ENCODE data around the gene FADS3. TPM values are rescaled to one million over a fixed set of nuclear protein-coding genes. Genes with fewer than 3 reads are reported as not detected.
A peak's percentile ranks its signal among the peaks of the same experiment; 100 is the strongest.

FADS3 gene
- total RNA-seq, 1 experiment from 2014 or later = 50.0 TPM

- H3K36me3 Mint-ChIP-seq = peaks cover 16% of the 10 kb centered on the region
- no peak for TF ChIP-seq ZNF317 (CRISPR knock-in tag; IDR thresholded peaks at IDR 0.05; ENCODE audit: borderline replicate concordance, low read depth)
- 0 out of 2 replicates have a peak, but pooled peaks have one; percentile 4 for TF ChIP-seq ARID4B (CRISPR knock-in tag; IDR thresholded peaks at IDR 0.05; ENCODE audit: borderline replicate concordance)
- TF ChIP-seq EMX1 (CRISPR knock-in tag; IDR thresholded peaks at IDR 0.05) = 0 out of 2 replicates have a peak, but pooled peaks have one; percentile 49
- no peak for TF ChIP-seq ZNF671 (CRISPR knock-in tag; IDR thresholded peaks at IDR 0.05)
- no peak for TF ChIP-seq RORB (CRISPR knock-in tag; IDR thresholded peaks at IDR 0.05)
- ChIA-PET POLR2A (interaction anchor here (2.2 kb wide), 1 partner anchor 72 kb away, joined by 5 read pairs; no protein-coding TSS in a partner anchor), CTCF (interaction anchor here (1.0 to 8.1 kb wide), 10 partner anchors 16 to 240 kb away, joined by 3 to 118 read pairs (median 8); no protein-coding TSS in a partner anchor)
- no peak overlapping the region for H3K4me3 Mint-ChIP-seq
- peaks cover 14% of the 10 kb centered on the region for H3K4me1 Mint-ChIP-seq
- DNase-seq (ENCODE audit: low spot score) = no peak
- no peaks in the 10 kb centered on the region for H3K9me3 Mint-ChIP-seq
- peaks cover 9% of the 10 kb centered on the region for H3K27me3 Mint-ChIP-seq (ENCODE audit: low read depth)
- peak overlapping the region; percentile 45; the same call in 1 of the 2 replicates for H3K27ac Mint-ChIP-seq
- no peak for ATAC-seq
These were observed 22.5 kb downstream of the FADS3 start for GRCh38 chr11:61868571-61869428.

- no peak overlapping the region for H3K4me3 Mint-ChIP-seq
- POLR2A ChIA-PET = interaction anchor here (0.6 to 1.5 kb wide), 4 partner anchors 29 to 97 kb away, joined by 3 to 5 read pairs (median 4); no protein-coding TSS in a partner anchor
- H3K9me3 Mint-ChIP-seq = no peaks in the 10 kb centered on the region
- TF ChIP-seq ZNF512 (CRISPR knock-in tag; IDR thresholded peaks at IDR 0.05; ENCODE audit: borderline replicate concordance) = no peak
- TF ChIP-seq E2F4 (CRISPR knock-in tag; IDR thresholded peaks at IDR 0.05; ENCODE audit: borderline replicate concordance, low read depth) = no peak
- TF ChIP-seq SOX15 (CRISPR knock-in tag; IDR thresholded peaks at IDR 0.05) = no peak
- TF ChIP-seq PRDM15 (CRISPR knock-in tag; IDR thresholded peaks at IDR 0.05) = no peak
- H3K4me1 Mint-ChIP-seq = peaks cover 14% of the 10 kb centered on the region
- CTCF ChIA-PET = interaction anchor here (0.6 to 1.6 kb wide), 5 partner anchors 32 to 241 kb away, joined by 3 to 10 read pairs (median 3); no protein-coding TSS in a partner anchor
- peaks cover 6% of the 10 kb centered on the region for H3K27me3 Mint-ChIP-seq (ENCODE audit: low read depth)
- no peak for DNase-seq (ENCODE audit: low spot score)
- ATAC-seq = no peak
- H3K36me3 Mint-ChIP-seq = peaks cover 23% of the 10 kb centered on the region
- H3K27ac Mint-ChIP-seq = no peak overlapping the region
These were observed 24.4 kb downstream of the FADS3 start for GRCh38 chr11:61866958-61867343.
